HG03139 (cell line): ENCODE results near the gene WWC2.

Experiments
- ATAC-seq: cut with Tn5 transposase; IDR thresholded peaks from one replicate; pipeline ENCODE4 v1.9.1; 2021; ENCODE audit not compliant: unreplicated experiment

The WWC2 gene

GRCh38 chr4:183287309-183287659 is 188.2 kb downstream of the WWC2 start:
- ATAC-seq = peak; percentile 79

GRCh38 chr4:183287677-183288076 is 188.6 kb downstream of the WWC2 start:
- ATAC-seq = peak; percentile 62

- ATAC-seq = no peak
Observed at GRCh38 chr4:183288955-183289354, 189.9 kb downstream of the WWC2 start.

- no peak for ATAC-seq
Observed at GRCh38 chr4:183289688-183290087, 190.6 kb downstream of the WWC2 start.

- no peak for ATAC-seq
Observed at GRCh38 chr4:183291070-183291469, 192.0 kb downstream of the WWC2 start.

GRCh38 chr4:183295711-183296110 is 196.7 kb downstream of the WWC2 start:
- no peak for ATAC-seq

GRCh38 chr4:183297675-183298074 is 198.6 kb downstream of the WWC2 start:
- ATAC-seq = peak; percentile 86

- no peak for ATAC-seq
Observed at GRCh38 chr4:183299464-183299863, 200.4 kb downstream of the WWC2 start.

GRCh38 chr4:183300070-183300469 is 201.0 kb downstream of the WWC2 start:
- no peak for ATAC-seq

- no peak for ATAC-seq
Observed at GRCh38 chr4:183300655-183301054, 201.6 kb downstream of the WWC2 start.

- ATAC-seq = no peak
Observed at GRCh38 chr4:183303301-183303700, 204.2 kb downstream of the WWC2 start.

GRCh38 chr4:183304067-183304466 is 205.0 kb downstream of the WWC2 start:
- ATAC-seq = no peak

- no peak for ATAC-seq
Observed at GRCh38 chr4:183304538-183304937, 205.5 kb downstream of the WWC2 start.

GRCh38 chr4:183306811-183307210 is 207.8 kb downstream of the WWC2 start:
- no peak for ATAC-seq

GRCh38 chr4:183312841-183313240 is 213.8 kb downstream of the WWC2 start:
- ATAC-seq = no peak

GRCh38 chr4:183314336-183314735 is 215.3 kb downstream of the WWC2 start:
- no peak for ATAC-seq

GRCh38 chr4:183314806-183315205 is 215.7 kb downstream of the WWC2 start:
- ATAC-seq = no peak

GRCh38 chr4:183318656-183319055 is 219.6 kb downstream of the WWC2 start:
- ATAC-seq = no peak

- no peak for ATAC-seq
Observed at GRCh38 chr4:183320211-183321059, 221.4 kb downstream of the WWC2 start, which contains the start of gene CLDN22. CLDN22 (minus strand) TSS chr4:183320276; CDS start chr4:183320218, 58 bp downstream.

GRCh38 chr4:183321079-183321478 is 222.0 kb downstream of the WWC2 start:
- ATAC-seq = no peak

GRCh38 chr4:183321516-183321915 is 222.5 kb downstream of the WWC2 start:
- ATAC-seq = no peak

GRCh38 chr4:183322326-183322725 is 223.3 kb downstream of the WWC2 start, which contains the start of gene CLDN24:
CLDN24 (minus strand) TSS chr4:183322426; CDS start chr4:183322426, 0 bp downstream.
- no peak for ATAC-seq

GRCh38 chr4:183323295-183323694 is 224.2 kb downstream of the WWC2 start:
- no peak for ATAC-seq
